Stimulated activated CD4-positive, alpha-beta T cell treated with anti-CD3 and anti-CD28 coated beads, Interleukin-4, amount 100 ng/mL, for 4 hours (primary cell): Measurements from ENCODE around the gene SLC45A1.

ENCODE experiments used
- DNase-seq, 2 experiments: peaks; one replicate each; pipeline ENCODE4 v3.0.0-alpha.2; 2020

Gene SLC45A1

GRCh38 chr1:8356256-8357209, 38.6 kb downstream of the SLC45A1 start:
- DNase-seq, result no peak

- DNase-seq, result no peak
These were observed 39.6 kb downstream of the SLC45A1 start for GRCh38 chr1:8357329-8358101.

GRCh38 chr1:8358241-8358896, 40.5 kb downstream of the SLC45A1 start:
- no peak for DNase-seq

GRCh38 chr1:8358897-8359616, 41.1 kb downstream of the SLC45A1 start:
- no peak for DNase-seq

- no peak for DNase-seq
These were observed 41.9 kb downstream of the SLC45A1 start for GRCh38 chr1:8359617-8360481.

- no peak for DNase-seq
These were observed 42.7 kb downstream of the SLC45A1 start for GRCh38 chr1:8360493-8361197.

GRCh38 chr1:8361198-8361849, 43.4 kb downstream of the SLC45A1 start:
- no peak for DNase-seq

GRCh38 chr1:8362701-8363101, 44.8 kb downstream of the SLC45A1 start:
- no peak for DNase-seq

- no peak for DNase-seq
These were observed 45.4 kb downstream of the SLC45A1 start for GRCh38 chr1:8363186-8363766.

GRCh38 chr1:8363767-8364301, 45.9 kb downstream of the SLC45A1 start:
- DNase-seq, result no peak

GRCh38 chr1:8364528-8365442, 46.9 kb downstream of the SLC45A1 start:
- DNase-seq, result no peak

GRCh38 chr1:8365661-8366362, 47.9 kb downstream of the SLC45A1 start:
- DNase-seq, result no peak

GRCh38 chr1:8367571-8368194, 49.8 kb downstream of the SLC45A1 start:
- no peak for DNase-seq

- DNase-seq, result no peak
These were observed 51.2 kb downstream of the SLC45A1 start for GRCh38 chr1:8368956-8369639.

- no peak for DNase-seq
These were observed 52.4 kb downstream of the SLC45A1 start for GRCh38 chr1:8370046-8370881.

- no peak for DNase-seq
These were observed 53.0 kb downstream of the SLC45A1 start for GRCh38 chr1:8370905-8371315.
